GM15510 (cell line): Measurements from ENCODE around the gene CGB5.

Experiments
- POLR2A ChIP-seq: IDR thresholded peaks from 3 replicates; pipeline ENCODE4 v1.6.1; 2011; ENCODE audit warnings: borderline replicate concordance; ENCODE audit not compliant: insufficient read length; ENCODE audit errors: extremely low read depth

CGB5 gene

GRCh38 chr19:49061000-49061399, 17.4 kb downstream of the CGB5 start:
- no peak for TF ChIP-seq POLR2A

- TF ChIP-seq POLR2A: no peak
Measured at GRCh38 chr19:49061445-49061844, 17.8 kb downstream of the CGB5 start.

- no peak for TF ChIP-seq POLR2A
Measured at GRCh38 chr19:49064029-49064629, 20.5 kb downstream of the CGB5 start.

GRCh38 chr19:49064768-49065611, 21.3 kb downstream of the CGB5 start, which contains the start of gene NTF4:
Gene NTF4 (minus strand): TSS chr19:49064818. CDS start chr19:49061997, 2,821 bp downstream.
- no peak for TF ChIP-seq POLR2A

- TF ChIP-seq POLR2A: no peak
Measured at GRCh38 chr19:49065905-49066512, 22.4 kb downstream of the CGB5 start.

- no peak for TF ChIP-seq POLR2A
Measured at GRCh38 chr19:49067554-49067953, 23.9 kb downstream of the CGB5 start.

GRCh38 chr19:49069026-49069425, 25.4 kb downstream of the CGB5 start:
- no peak for TF ChIP-seq POLR2A

GRCh38 chr19:49070416-49070815, 26.8 kb downstream of the CGB5 start:
- TF ChIP-seq POLR2A: no peak

GRCh38 chr19:49071860-49072547, 28.4 kb downstream of the CGB5 start:
- TF ChIP-seq POLR2A: no peak

- no peak for TF ChIP-seq POLR2A
Measured at GRCh38 chr19:49073514-49074378, 30.1 kb downstream of the CGB5 start.

- TF ChIP-seq POLR2A: no peak
Measured at GRCh38 chr19:49080392-49080791, 36.7 kb downstream of the CGB5 start.

GRCh38 chr19:49081273-49081672, 37.6 kb downstream of the CGB5 start:
- no peak for TF ChIP-seq POLR2A

GRCh38 chr19:49084206-49085019, 40.8 kb downstream of the CGB5 start:
- TF ChIP-seq POLR2A: no peak
